ENCODE data around the gene WDR18. TPM values are rescaled to one million over a fixed set of nuclear protein-coding genes. Genes with fewer than 3 reads are reported as not detected.

The WDR18 gene
- total and polyA plus RNA-seq, 12 donors = 5.4 to 140 (median 53.8) TPM

DNA sequence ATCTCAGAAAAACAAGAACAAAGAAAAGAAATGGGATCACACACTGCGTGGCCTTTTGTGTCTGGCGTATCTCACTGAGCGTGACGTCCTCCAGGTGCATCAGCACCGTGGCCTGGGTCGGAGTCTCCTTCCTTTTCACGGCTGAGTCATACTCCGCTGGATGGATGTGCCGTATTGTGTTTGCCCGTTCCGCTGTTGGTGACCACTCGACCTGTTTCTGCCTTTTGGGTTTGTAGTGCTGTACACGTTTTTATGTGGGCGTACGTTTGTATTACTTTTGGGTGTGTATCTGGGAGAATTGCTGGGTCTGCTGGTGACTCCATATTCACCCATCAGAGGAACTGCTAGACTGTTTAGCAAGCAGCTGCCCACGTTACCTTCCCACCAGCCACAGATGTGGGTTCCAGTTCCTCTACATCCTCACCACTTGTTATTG lies 46.9 kb upstream of the WDR18 start:
- Histone ChIP-seq H3K4me3 (no peak overlapping the region), H3K9me3 (replicated peaks in 1 of 3) (no peaks in the 10 kb centered on the region), H3K36me3 (replicated peaks in 1 of 2) (no peaks in the 10 kb centered on the region), H3K27ac (no peak overlapping the region), H3K27me3 (no peaks in the 10 kb centered on the region), H3K4me1 (replicated peaks in 1 of 2) (peaks cover 27 to 40% of the 10 kb centered on the region in 2 donors)
- no peak for TF ChIP-seq POLR2A (IDR thresholded peaks at IDR 0.05)
- no peak for TF ChIP-seq CTCF (IDR thresholded peaks at IDR 0.05)
- DNase-seq = no peak
- intact Hi-C loops (cut with DNase I) = no loop called here
- 89 to 95% (median 92%) methylated on average over 16 of the region's 16 CpGs for WGBS, 4 donors

GRCh38 chr19:938233-938923 lies 45.8 kb upstream of the WDR18 start:
- no peaks in the 10 kb centered on the region for H3K36me3 ChIP-seq (replicated peaks in 1 of 2)
- H3K27ac ChIP-seq = no peak overlapping the region
- 88 to 94% (median 90%) methylated on average over 9 to 23 of the region's 23 CpGs for WGBS, 4 donors
- no peaks in the 10 kb centered on the region for H3K27me3 ChIP-seq
- DNase-seq = no peak
- peaks cover 27 to 37% of the 10 kb centered on the region in 2 donors for H3K4me1 ChIP-seq (replicated peaks in 1 of 2)
- TF ChIP-seq CTCF (IDR thresholded peaks at IDR 0.05) = no peak
- no peak for TF ChIP-seq POLR2A (IDR thresholded peaks at IDR 0.05)
- intact Hi-C loops (cut with DNase I) = no loop called here
- H3K4me3 ChIP-seq = no peak overlapping the region
- no peaks in the 10 kb centered on the region for H3K9me3 ChIP-seq (replicated peaks in 1 of 3)

- intact Hi-C loops (cut with DNase I) = no loop called here
- H3K9me3 ChIP-seq (replicated peaks in 1 of 3) = no peaks in the 10 kb centered on the region
- no peaks in the 10 kb centered on the region for H3K27me3 ChIP-seq
- 83 to 93% (median 89%) methylated on average over 22 of the region's 22 CpGs for WGBS, 4 donors
- peaks cover 24 to 31% of the 10 kb centered on the region in 2 donors for H3K4me1 ChIP-seq (replicated peaks in 1 of 2)
- DNase-seq = no peak
- no peak overlapping the region for H3K27ac ChIP-seq
- H3K4me3 ChIP-seq = no peak overlapping the region
- TF ChIP-seq POLR2A (IDR thresholded peaks at IDR 0.05) = no peak
- TF ChIP-seq CTCF (IDR thresholded peaks at IDR 0.05) = no peak
- H3K36me3 ChIP-seq (replicated peaks in 1 of 2) = no peaks in the 10 kb centered on the region
These were observed 44.7 kb upstream of the WDR18 start for GRCh38 chr19:939439-939838.

GRCh38 chr19:939922-940321 lies 44.2 kb upstream of the WDR18 start:
- Histone ChIP-seq H3K27ac (peak overlapping the region in 3 of 5 donors; percentile 78 to 90 (median 89)), H3K9me3 (replicated peaks in 1 of 3) (no peaks in the 10 kb centered on the region), H3K4me1 (replicated peaks in 1 of 2) (peaks cover 19 to 27% of the 10 kb centered on the region in 2 donors), H3K36me3 (replicated peaks in 1 of 2) (no peaks in the 10 kb centered on the region), H3K27me3 (no peaks in the 10 kb centered on the region), H3K4me3 (no peak overlapping the region)
- 97 to 100% (median 98%) methylated on average over 2 to 7 of the region's 7 CpGs for WGBS, 4 donors
- DNase-seq = no peak
- no peak for TF ChIP-seq POLR2A (IDR thresholded peaks at IDR 0.05)
- TF ChIP-seq CTCF (IDR thresholded peaks at IDR 0.05) = no peak
- intact Hi-C loops (cut with DNase I) = no loop called here
